Thymus (tissue), 11 donors: ENCODE data around the gene TNK2. TPM values are rescaled to one million over a fixed set of nuclear protein-coding genes. Genes with fewer than 3 reads are reported as not detected.

Source experiments
- DNase-seq, 9 donors: peaks; one replicate each; pipeline ENCODE4 v3.0.0-alpha.2; 2013; ENCODE audit warnings: low spot score in 9 of 9, low read depth in 6 of 9, missing footprints in 1 of 9
- H3K27ac ChIP-seq, 2 donors: one replicate each; pipeline ENCODE4 v1.5.1; 2013; ENCODE audit warnings: control low read depth in 1 of 2, low read depth in 1 of 2, low read length in 1 of 2, mild to moderate bottlenecking in 1 of 2, moderate library complexity in 1 of 2
- H3K27me3 ChIP-seq, 2 donors: one replicate each; pipeline ENCODE4 v1.5.1; 2013; ENCODE audit warnings: low read length in 1 of 2; ENCODE audit not compliant: control insufficient read depth in 2 of 2, insufficient read depth in 1 of 2
- H3K36me3 ChIP-seq, 2 donors: one replicate each; pipeline ENCODE4 v1.5.1; 2013; ENCODE audit warnings: low read length in 1 of 2, mild to moderate bottlenecking in 1 of 2, moderate library complexity in 1 of 2; ENCODE audit not compliant: control insufficient read depth in 2 of 2, insufficient read depth in 2 of 2
- H3K4me1 ChIP-seq, 2 donors: one replicate each; pipeline ENCODE4 v1.5.1; 2013; ENCODE audit warnings: low read length in 2 of 2; ENCODE audit not compliant: control insufficient read depth in 2 of 2, insufficient read depth in 2 of 2
- H3K4me3 ChIP-seq, 2 donors: one replicate each; pipeline ENCODE4 v1.5.1; 2013; ENCODE audit warnings: low read length in 2 of 2, control low read depth in 1 of 2, mild to moderate bottlenecking in 1 of 2
- H3K9me3 ChIP-seq, 2 donors: one replicate each; pipeline ENCODE4 v1.5.1; 2013; ENCODE audit warnings: low read length in 1 of 2, mild to moderate bottlenecking in 1 of 2; ENCODE audit not compliant: control insufficient read depth in 2 of 2, insufficient read depth in 1 of 2
- WGBS: extraction: QIAGEN DNeasy Blood & Tissue Kit; methylation state at CpG from one replicate; pipeline ENCODE4 v1.1.7; 2013; 5-methylcytosine and 5-hydroxymethylcytosine counted together
- polyA plus RNA-seq: library from polyadenylated mRNA; stranded (reverse); fragments of 200-250 nt; gene quantifications from one replicate; pipeline ENCODE4 v1.2.3, GENCODE V29; 2013
- total RNA-seq: library from RNA; stranded (reverse); fragments of 120-200 nt; gene quantifications from one replicate; pipeline ENCODE4 v1.2.4, GENCODE V29; 2013
- donor health status: healthy.

Gene TNK2
- total and polyA plus RNA-seq, 2 donors, result 13.3 to 101 TPM

DNA sequence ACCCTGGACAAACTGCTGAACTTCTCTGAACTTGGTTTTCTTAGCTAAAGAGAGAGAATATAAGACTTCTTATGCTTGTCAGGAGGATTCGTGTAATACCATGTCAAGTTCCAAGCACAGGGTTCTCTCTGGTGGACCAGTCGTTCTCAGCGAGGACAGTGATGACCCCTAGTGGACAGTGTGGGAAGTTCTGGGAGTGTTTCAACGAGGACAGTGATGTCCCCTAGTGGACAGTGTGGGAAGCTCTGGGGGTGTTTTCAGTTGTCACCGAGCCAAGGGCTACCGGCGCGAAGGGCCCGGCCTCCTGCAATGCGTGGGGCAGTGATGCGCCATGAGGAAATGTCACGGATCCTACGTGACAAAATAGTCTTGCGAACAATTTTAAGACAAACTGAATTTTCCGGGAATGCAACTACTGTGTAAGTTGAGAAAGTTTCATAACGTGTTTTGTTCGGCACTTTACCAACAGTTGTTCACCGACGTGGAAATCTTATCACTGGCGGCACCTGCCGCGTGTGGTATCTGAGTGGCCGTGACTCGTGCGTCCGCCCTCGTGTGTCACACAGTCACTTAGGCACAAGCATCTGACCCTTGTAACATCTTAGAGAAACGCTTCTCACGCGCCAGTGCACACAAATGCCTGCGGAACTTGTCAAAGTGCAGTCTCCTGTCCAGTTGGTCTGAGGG is 57.4 kb downstream of the TNK2 start:
- Histone ChIP-seq H3K4me3 (no peak overlapping the region), H3K27ac (no peak overlapping the region), H3K27me3 (no peaks in the 10 kb centered on the region), H3K4me1 (peaks cover 0 to 21% of the 10 kb centered on the region in 2 donors), H3K36me3 (no peaks in the 10 kb centered on the region), H3K9me3 (no peaks in the 10 kb centered on the region)
- DNase-seq, result peak; percentile 75 to 96 (median 92)
- WGBS, result 29% methylated on average over 31 of the region's 31 CpGs

DNA sequence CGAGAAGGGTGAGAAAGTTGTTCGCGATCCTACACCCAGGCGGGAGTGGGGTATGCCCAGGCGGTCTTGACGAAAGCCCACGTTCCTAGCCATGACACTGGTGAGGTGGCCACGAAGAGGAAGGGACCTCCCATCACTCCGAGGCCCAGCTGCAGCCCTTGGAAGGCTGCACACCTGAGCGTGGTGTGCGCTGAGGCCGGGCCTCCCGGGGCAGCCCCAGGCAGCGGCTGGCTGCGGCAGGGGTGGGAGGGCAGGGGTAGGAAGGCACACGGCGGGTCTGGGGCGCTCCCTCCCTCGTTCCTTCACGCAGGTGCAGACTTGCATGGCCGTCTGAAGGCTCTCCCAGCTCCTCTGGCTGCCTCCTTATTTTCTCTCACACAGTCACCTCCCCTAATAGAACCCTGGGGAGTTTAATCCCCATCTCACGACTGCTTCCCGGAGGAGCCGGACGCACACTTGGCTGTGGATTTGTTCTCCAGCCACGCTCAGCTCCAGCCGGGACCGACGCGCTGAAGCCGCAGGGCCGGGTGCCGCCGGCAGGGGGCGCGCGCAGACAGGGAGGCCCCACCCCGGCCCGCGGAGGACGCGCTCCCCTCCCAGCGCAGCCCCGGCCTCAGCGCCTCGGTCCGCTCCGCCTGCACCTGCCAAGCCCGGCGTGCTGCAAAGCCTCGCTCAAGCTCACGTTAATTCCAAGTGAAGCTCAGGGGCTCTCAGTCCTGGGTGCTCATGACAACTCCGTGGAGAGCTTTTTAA is 58.9 kb downstream of the TNK2 start:
- Histone ChIP-seq H3K36me3 (no peaks in the 10 kb centered on the region), H3K4me1 (peaks cover 0 to 18% of the 10 kb centered on the region in 2 donors), H3K27me3 (no peaks in the 10 kb centered on the region), H3K9me3 (no peaks in the 10 kb centered on the region), H3K4me3 (no peak overlapping the region), H3K27ac (no peak overlapping the region)
- 88% methylated on average over 53 of the region's 53 CpGs for WGBS
- no peak for DNase-seq

DNA sequence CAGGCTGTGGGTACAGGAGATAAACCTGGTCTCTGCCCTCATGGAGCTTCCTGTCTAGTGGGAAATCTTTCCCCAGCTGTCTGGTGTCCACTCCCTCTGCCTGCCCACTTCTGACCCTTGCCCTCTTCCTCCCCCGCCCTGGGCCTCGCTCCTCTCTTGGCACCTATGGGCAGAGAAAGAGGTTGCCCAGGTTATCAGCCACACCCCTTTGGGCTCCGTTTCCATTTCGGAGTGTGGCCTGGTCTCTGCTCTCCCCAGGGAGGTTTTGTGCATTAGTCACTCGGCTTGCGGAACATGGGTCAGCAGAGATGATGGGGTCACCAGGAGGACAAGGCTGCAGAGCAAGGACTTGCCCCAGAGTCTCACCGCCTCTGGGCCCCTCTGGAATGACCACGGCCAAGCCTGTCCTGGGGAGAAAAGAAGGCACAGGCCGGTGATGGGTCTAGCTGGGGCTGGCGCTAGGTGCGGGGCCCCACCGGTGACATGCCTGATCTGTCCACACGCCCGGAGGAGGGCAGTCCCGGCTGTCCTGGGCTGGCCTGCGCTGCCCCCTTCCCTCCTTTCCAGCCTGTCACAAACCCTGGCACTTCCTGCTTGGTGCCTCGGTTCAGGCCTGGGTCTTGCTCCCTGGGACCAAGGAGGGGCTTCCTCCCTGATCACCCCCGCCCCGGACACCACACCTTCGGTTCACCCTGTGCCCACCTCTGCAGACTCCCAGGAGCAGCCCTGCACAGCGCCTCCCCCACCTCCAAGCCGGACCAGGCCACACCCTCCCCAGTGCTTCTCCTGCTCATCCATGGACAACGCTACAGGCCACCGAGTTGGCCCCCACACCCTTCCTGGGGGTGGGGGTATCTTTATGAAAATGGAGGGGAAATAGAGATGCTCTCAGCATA is 61.0 kb downstream of the TNK2 start:
- Histone ChIP-seq H3K4me1 (peaks cover 0 to 9% of the 10 kb centered on the region in 2 donors), H3K36me3 (no peaks in the 10 kb centered on the region), H3K9me3 (no peaks in the 10 kb centered on the region), H3K4me3 (no peak overlapping the region), H3K27ac (no peak overlapping the region), H3K27me3 (no peaks in the 10 kb centered on the region)
- 97% methylated on average over 24 of the region's 24 CpGs for WGBS
- no peak for DNase-seq

DNA sequence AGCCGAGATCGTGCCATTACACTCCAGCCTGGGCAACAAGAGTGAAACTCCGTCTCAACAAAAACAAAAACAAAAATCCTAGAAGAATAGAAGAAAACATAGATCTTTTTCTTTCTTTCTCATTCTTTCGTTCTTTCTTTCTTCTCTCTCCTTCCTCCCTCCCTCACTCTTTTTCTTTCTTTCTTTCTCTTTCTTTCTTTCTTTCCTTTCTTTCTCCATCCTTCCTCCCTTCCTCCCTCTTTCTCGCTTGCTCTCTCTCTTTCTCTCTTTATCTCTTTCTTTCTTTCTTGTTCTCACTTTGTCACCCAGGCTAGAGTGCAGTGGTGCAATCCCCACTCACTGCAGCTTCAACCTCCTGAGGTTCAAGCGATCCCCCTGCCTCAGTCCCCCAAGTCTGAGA is 62.9 kb downstream of the TNK2 start:
- Histone ChIP-seq H3K36me3 (no peaks in the 10 kb centered on the region), H3K9me3 (no peaks in the 10 kb centered on the region), H3K4me3 (no peak overlapping the region), H3K4me1 (peaks cover 0 to under 1% of the 10 kb centered on the region in 2 donors), H3K27me3 (no peaks in the 10 kb centered on the region), H3K27ac (no peak overlapping the region)
- WGBS, result 97% methylated on average over 6 of the region's 6 CpGs
- DNase-seq, result no peak

GRCh38 chr3:195844671-195845218 is 63.6 kb downstream of the TNK2 start:
- Histone ChIP-seq H3K27ac (no peak overlapping the region), H3K4me1 (no peaks in the 10 kb centered on the region), H3K9me3 (no peaks in the 10 kb centered on the region), H3K4me3 (no peak overlapping the region), H3K36me3 (no peaks in the 10 kb centered on the region), H3K27me3 (peaks cover 0 to 1% of the 10 kb centered on the region in 2 donors)
- DNase-seq, result no peak
- 95% methylated on average over 7 of the region's 7 CpGs for WGBS

GRCh38 chr3:195839260-195840010 is 68.9 kb downstream of the TNK2 start:
- Histone ChIP-seq H3K4me3 (no peak overlapping the region), H3K27ac (no peak overlapping the region), H3K9me3 (no peaks in the 10 kb centered on the region), H3K27me3 (peaks cover 0 to 6% of the 10 kb centered on the region in 2 donors), H3K4me1 (peaks cover 0 to 5% of the 10 kb centered on the region in 2 donors), H3K36me3 (no peaks in the 10 kb centered on the region)
- WGBS, result 93% methylated on average over 19 of the region's 19 CpGs
- no peak for DNase-seq

DNA sequence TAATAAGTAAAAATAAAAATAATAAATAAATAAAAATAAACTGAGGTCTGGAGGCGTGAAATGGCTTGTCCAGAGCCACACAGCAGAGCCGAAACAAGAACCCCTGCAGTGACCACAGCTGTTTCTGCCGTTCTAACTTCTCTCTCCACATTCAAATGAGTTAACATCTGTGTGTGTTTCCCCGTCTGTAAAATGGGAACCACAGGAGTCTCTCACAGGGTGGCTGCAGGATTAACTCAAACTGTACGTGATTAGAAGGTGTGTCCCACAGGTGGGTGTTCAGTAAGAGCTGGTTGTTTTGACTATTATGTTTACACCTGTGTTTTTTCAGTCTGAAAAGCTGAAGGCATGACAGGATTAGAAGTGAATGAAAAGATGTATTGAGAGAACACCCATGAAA is 69.6 kb downstream of the TNK2 start:
- Histone ChIP-seq H3K36me3 (no peaks in the 10 kb centered on the region), H3K4me3 (no peak overlapping the region), H3K9me3 (no peaks in the 10 kb centered on the region), H3K27me3 (peaks cover 0 to 6% of the 10 kb centered on the region in 2 donors), H3K4me1 (peaks cover 0 to 5% of the 10 kb centered on the region in 2 donors), H3K27ac (no peak overlapping the region)
- WGBS, result 87% methylated on average over 5 of the region's 5 CpGs
- no peak for DNase-seq

DNA sequence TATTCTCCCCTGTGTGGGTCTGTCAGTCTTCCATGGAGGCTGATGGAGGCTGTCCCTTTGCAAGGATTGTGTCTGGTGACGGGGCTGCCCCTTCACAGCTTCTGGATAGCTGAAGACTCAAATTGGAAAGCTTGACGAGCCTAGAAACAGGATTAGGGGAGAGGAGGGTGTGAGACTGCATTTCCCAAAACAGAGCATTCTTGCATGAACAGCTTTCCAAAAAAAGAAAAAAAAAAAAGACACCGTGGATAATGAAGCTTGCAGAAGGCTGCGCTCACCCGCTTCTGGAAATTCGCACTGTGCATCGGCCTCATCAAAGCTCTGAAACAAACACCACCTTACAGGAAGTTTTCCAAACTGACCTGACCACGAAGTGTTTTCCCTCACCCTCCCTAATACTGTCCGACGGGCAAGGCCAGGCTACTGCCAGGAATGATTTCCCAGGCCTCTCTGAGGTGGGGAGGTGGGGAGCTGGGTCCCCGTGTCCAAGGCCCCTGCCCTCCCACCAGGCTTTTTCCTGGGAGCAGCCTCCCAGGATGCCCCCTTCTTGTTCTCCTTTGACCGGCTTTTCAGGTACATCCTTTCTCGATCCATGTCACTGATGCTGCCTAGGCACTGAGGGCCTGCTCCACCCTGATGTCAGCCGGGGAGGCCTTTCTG is 71.7 kb downstream of the TNK2 start:
- Histone ChIP-seq H3K4me1 (peaks cover 0 to 5% of the 10 kb centered on the region in 2 donors), H3K27me3 (peaks cover 0 to 6% of the 10 kb centered on the region in 2 donors), H3K4me3 (no peak overlapping the region), H3K9me3 (no peaks in the 10 kb centered on the region), H3K27ac (no peak overlapping the region), H3K36me3 (no peaks in the 10 kb centered on the region)
- no peak for DNase-seq
- WGBS, result 93% methylated on average over 14 of the region's 14 CpGs
